Muscle of arm (tissue), 12 donors: ENCODE measurements around the gene RPS6KA3. TPM values are rescaled to one million over a fixed set of nuclear protein-coding genes. Genes with fewer than 3 reads are reported as not detected.

Source experiments
- DNase-seq: peaks from one replicate; pipeline ENCODE4 v3.0.0-alpha.2; 2013
- polyA plus RNA-seq, 12 donors: library from polyadenylated mRNA; unstranded; fragments of 120-200 nt; gene quantifications; one replicate each; pipeline ENCODE4 v1.2.1, GENCODE V29; 2013; ENCODE audit not compliant: insufficient read length in 12 of 12

Gene RPS6KA3
- polyA plus RNA-seq, 12 donors, result 35.2 to 61.2 (median 46.5) TPM; not detected in 1

- no peak for DNase-seq
Observed at GRCh38 chrX:20111271-20111670, 155.4 kb downstream of the RPS6KA3 start.

GRCh38 chrX:20101934-20102581 lies 164.7 kb downstream of the RPS6KA3 start:
- no peak for DNase-seq

Other genes with a start within 250 kb of the RPS6KA3 start
- gene MAP7D2, start 150.0 kb downstream of the RPS6KA3 start, polyA plus RNA-seq, result 1 to 10 TPM in 2 of 12 donors, under 1 TPM in 8, not detected in 2; 0.36 to 2.0 (median 0.49) TPM
- gene EIF1AX, start 125.1 kb downstream of the RPS6KA3 start, polyA plus RNA-seq, result 100 to 1,000 TPM in 2 of 12 donors, 10 to 100 TPM in 9, not detected in 1; 53.7 to 112 (median 87.9) TPM